GM23248 (cell line): ENCODE measurements around the gene TGM2. TPM values are rescaled to one million over a fixed set of nuclear protein-coding genes. Genes with fewer than 3 reads are reported as not detected.

ENCODE experiments used
- DNase-seq: peaks from one replicate; pipeline ENCODE4 v3.0.0-alpha.2; 2015
- H2AFZ ChIP-seq: fragments of 200-600 bp; sonication (generic); 2 replicates; pipeline ENCODE4 v1.6.1; 2016; ENCODE audit warnings: antibody characterized with exemption
- H3F3A ChIP-seq: fragments of 200-600 bp; sonication (generic); 2 replicates; pipeline ENCODE4 v1.6.1; 2016; ENCODE audit warnings: mild to moderate bottlenecking, antibody characterized with exemption, mixed run types; ENCODE audit not compliant: insufficient read depth
- H3K27ac ChIP-seq: fragments of 200-600 bp; sonication (generic); 2 replicates; pipeline ENCODE4 v1.5.1; 2016; ENCODE audit warnings: mild to moderate bottlenecking
- H3K27me3 ChIP-seq: fragments of 200-600 bp; sonication (generic); replicated peaks from 2 replicates; pipeline ENCODE4 v1.6.1; 2016; ENCODE audit warnings: mild to moderate bottlenecking; ENCODE audit not compliant: insufficient read depth
- H3K36me3 ChIP-seq: fragments of 200-600 bp; sonication (generic); 2 replicates; pipeline ENCODE4 v1.6.1; 2016; ENCODE audit warnings: low read depth, mild to moderate bottlenecking
- H3K4me1 ChIP-seq: fragments of 200-600 bp; sonication (generic); 2 replicates; pipeline ENCODE4 v1.6.1; 2016; ENCODE audit warnings: mild to moderate bottlenecking; ENCODE audit not compliant: insufficient read depth
- H3K4me2 ChIP-seq: fragments of 200-600 bp; sonication (generic); one replicate; pipeline ENCODE4 v1.6.1; 2016; ENCODE audit warnings: mild to moderate bottlenecking; ENCODE audit not compliant: unreplicated experiment
- H3K4me3 ChIP-seq: fragments of 200-600 bp; sonication (generic); 2 replicates; pipeline ENCODE4 v1.5.1; 2016; ENCODE audit warnings: mild to moderate bottlenecking
- H3K79me2 ChIP-seq: fragments of 200-600 bp; sonication (generic); 2 replicates; pipeline ENCODE4 v1.6.1; 2016; ENCODE audit warnings: mild to moderate bottlenecking; ENCODE audit not compliant: insufficient read depth
- H3K9ac ChIP-seq: fragments of 200-600 bp; sonication (generic); 2 replicates; pipeline ENCODE4 v1.6.1; 2016; ENCODE audit warnings: mild to moderate bottlenecking
- H3K9me2 ChIP-seq: fragments of 200-600 bp; sonication (generic); 2 replicates; pipeline ENCODE4 v1.6.1; 2016; ENCODE audit warnings: mixed run types, mild to moderate bottlenecking, moderate library complexity; ENCODE audit not compliant: insufficient read depth
- H3K9me3 ChIP-seq: fragments of 200-600 bp; sonication (generic); one replicate; pipeline ENCODE4 v1.6.1; 2017; ENCODE audit warnings: low read depth
- H4K20me1 ChIP-seq: fragments of 200-600 bp; sonication (generic); 2 replicates; pipeline ENCODE4 v1.6.0; 2016; ENCODE audit not compliant: insufficient read depth
- EZH2 ChIP-seq: fragments of 200-600 bp; sonication (generic); IDR thresholded peaks from 2 replicates; pipeline ENCODE4 v1.6.1; 2018; ENCODE audit warnings: antibody characterized with exemption, mild to moderate bottlenecking; ENCODE audit not compliant: insufficient read depth, poor library complexity, severe bottlenecking
- EZH2phosphoT487 ChIP-seq: fragments of 200-600 bp; sonication (generic); IDR thresholded peaks from 2 replicates; pipeline ENCODE4 v1.6.1; 2018; ENCODE audit warnings: antibody characterized with exemption, moderate library complexity, mild to moderate bottlenecking, low read depth; ENCODE audit not compliant: insufficient read depth
- WGBS, 2 experiments: methylation state at CpG; one replicate each; pipeline ENCODE4 v1.1.6; 2015 to 2017; ENCODE audit warnings: low lambda C conversion rate in 2 of 2, low coverage in 1 of 2; ENCODE audit errors: missing lambda C conversion rate in 2 of 2; 5-methylcytosine and 5-hydroxymethylcytosine counted together
- in situ Hi-C: fragments of 300-500 bp; cut with MboI; formaldehyde crosslinking; loops from 2 replicates; pipeline ENCODE4 v1.15.0; 2020
- polyA plus RNA-seq: library from polyadenylated mRNA; unstranded; fragments of >200 nt; fragmentation: Nextera tagmentation; extraction: Ambion mirVana; gene quantifications from 2 replicates; pipeline ENCODE4 v1.2.1, GENCODE V29; 2016
- small RNA-seq: library from RNA; depleted of rRNA; stranded (forward); fragments of <200 nt; gene quantifications from one replicate; pipeline ENCODE3, GENCODE V24; 2014; ENCODE audit warnings: low read depth, low replicate concordance
- total RNA-seq: library from RNA; depleted of rRNA; stranded (reverse); fragments of >200 nt; shearing (Covaris generic); gene quantifications from 2 replicates; pipeline ENCODE4 v1.2.3, GENCODE V29; 2014; rRNA removed

Gene TGM2
- total and polyA plus RNA-seq, 2 experiments from 2014 or later: 254 to 311 TPM

DNA sequence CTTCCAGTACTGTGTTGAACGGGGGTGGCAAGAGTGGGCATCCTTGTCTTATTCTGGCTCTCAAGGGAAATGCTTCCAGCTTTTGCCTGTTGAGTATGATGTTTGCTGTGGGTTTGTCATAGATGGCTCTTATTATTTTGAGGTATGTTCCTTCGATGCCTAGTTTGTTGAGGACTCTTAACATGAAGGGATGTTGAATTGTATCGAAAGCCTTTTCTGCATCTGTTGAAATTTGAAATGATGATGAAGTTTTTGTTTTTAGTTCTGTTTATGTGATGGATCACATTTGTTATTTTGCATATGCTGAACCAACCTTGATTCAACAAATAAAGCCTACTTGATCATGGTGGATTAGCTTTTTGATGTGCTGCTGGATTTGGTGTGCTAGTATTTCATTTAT lies 83.5 kb downstream of the TGM2 start:
- H4K20me1 ChIP-seq: no peaks in the 10 kb centered on the region
- peaks cover 27% of the 10 kb centered on the region; the same call in 1 of the 2 replicates for H3K36me3 ChIP-seq
- 93 to 95% methylated on average over 3 of the region's 3 CpGs for WGBS, 2 experiments
- no peak overlapping the region for H3K27ac ChIP-seq
- DNase-seq: no peak
- no peak overlapping the region for H3K4me2 ChIP-seq
- H3F3A ChIP-seq: no peaks in the 10 kb centered on the region
- no peaks in the 10 kb centered on the region for H3K9me3 ChIP-seq
- TF ChIP-seq EZH2 (no peak), EZH2phosphoT487 (no peak)
- H3K9me2 ChIP-seq: no peaks in the 10 kb centered on the region
- H2AFZ ChIP-seq: no peak overlapping the region
- H3K79me2 ChIP-seq: peaks cover 79% of the 10 kb centered on the region
- no peak overlapping the region for H3K9ac ChIP-seq
- in situ Hi-C loops: no loop called here
- no peaks in the 10 kb centered on the region for H3K27me3 ChIP-seq
- H3K4me3 ChIP-seq: no peak overlapping the region
- no peaks in the 10 kb centered on the region for H3K4me1 ChIP-seq

DNA sequence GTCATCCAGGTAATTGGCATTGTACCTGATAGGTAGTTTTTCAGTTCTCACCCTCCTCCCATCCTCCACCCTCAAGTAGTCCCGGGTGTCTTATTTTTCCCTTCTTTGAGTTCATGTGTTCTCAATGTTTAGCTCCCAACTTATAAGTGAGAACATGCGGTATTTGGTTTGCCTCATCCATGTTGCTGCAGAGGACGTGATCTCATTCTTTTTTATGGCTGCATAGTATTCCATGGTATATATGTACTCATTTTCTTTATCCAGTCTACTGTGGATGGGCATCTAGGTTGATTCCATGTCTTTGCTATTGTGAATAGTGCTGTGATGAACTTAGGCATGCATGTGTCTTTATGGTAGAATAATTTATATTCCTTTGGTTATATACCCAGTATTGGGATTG lies 85.7 kb downstream of the TGM2 start:
- TF ChIP-seq EZH2 (no peak), EZH2phosphoT487 (no peak)

GRCh38 chr20:38078084-38078483 lies 87.0 kb downstream of the TGM2 start:
- no peaks in the 10 kb centered on the region for H3K27me3 ChIP-seq
- peaks cover 18% of the 10 kb centered on the region for H3K4me1 ChIP-seq
- 93 to 94% methylated on average over 2 of the region's 2 CpGs for WGBS, 2 experiments
- H3K27ac ChIP-seq: no peak overlapping the region
- no peaks in the 10 kb centered on the region for H4K20me1 ChIP-seq
- in situ Hi-C loops: loop anchor here (10.0 kb wide), 1 partner anchor 87 kb away; the partner anchor contains the start of gene TGM2
- DNase-seq: no peak
- H3K4me2 ChIP-seq: no peak overlapping the region
- H3K9ac ChIP-seq: no peak overlapping the region
- H3K9me3 ChIP-seq: no peaks in the 10 kb centered on the region
- H3K4me3 ChIP-seq: no peak overlapping the region
- H3K9me2 ChIP-seq: no peaks in the 10 kb centered on the region
- peaks cover 64% of the 10 kb centered on the region for H3K79me2 ChIP-seq
- H3F3A ChIP-seq: peaks cover 25% of the 10 kb centered on the region
- H3K36me3 ChIP-seq: peaks cover 21% of the 10 kb centered on the region; the same call in 1 of the 2 replicates
- H2AFZ ChIP-seq: no peak overlapping the region
- TF ChIP-seq EZH2: no peak
- no peak for TF ChIP-seq EZH2phosphoT487

More for the DNA sequence above, 85.7 kb downstream of the TGM2 start:
- H4K20me1 ChIP-seq: no peaks in the 10 kb centered on the region
- H3F3A ChIP-seq: peaks cover 15% of the 10 kb centered on the region; the same call in 1 of the 2 replicates
- H3K9ac ChIP-seq: no peak overlapping the region
- H3K4me2 ChIP-seq: no peak overlapping the region
- no peak overlapping the region for H3K27ac ChIP-seq
- 99 to 100% methylated on average over 3 of the region's 3 CpGs for WGBS, 2 experiments
- no peaks in the 10 kb centered on the region for H3K9me2 ChIP-seq
- no peaks in the 10 kb centered on the region for H3K9me3 ChIP-seq
- H2AFZ ChIP-seq: no peak overlapping the region
- peaks cover 73% of the 10 kb centered on the region for H3K79me2 ChIP-seq
- no peaks in the 10 kb centered on the region for H3K27me3 ChIP-seq
- H3K4me1 ChIP-seq: 0 out of 2 replicates have a peak, but pooled peaks cover 9% of the 10 kb centered on the region
- H3K36me3 ChIP-seq: peaks cover 27% of the 10 kb centered on the region; the same call in 1 of the 2 replicates
- DNase-seq: no peak
- H3K4me3 ChIP-seq: no peak overlapping the region
- in situ Hi-C loops: loop anchor here (10.0 kb wide), 1 partner anchor 85 kb away; the partner anchor contains the start of gene TGM2

Small RNA genes within 50 kb of the gene (small RNA-seq; reads per million reads assigned to genes)
- gene RN7SL237P: not detected

Other genes starting within 250 kb of the TGM2 start
- 9.9 and 12.1 TPM in 2 replicates for gene TTI1, start 131.8 kb downstream of the TGM2 start, total RNA-seq
- gene TTI1, start 131.8 kb downstream of the TGM2 start, polyA plus RNA-seq: 12.2 and 13.3 TPM in 2 replicates
- gene RPRD1B, start 131.5 kb downstream of the TGM2 start, total RNA-seq: 13.5 and 19.6 TPM in 2 replicates
- gene RPRD1B, start 131.5 kb downstream of the TGM2 start, polyA plus RNA-seq: 14.4 and 15.6 TPM in 2 replicates
- 2.8 and 5.1 TPM in 2 replicates for gene KIAA1755, start 95.5 kb upstream of the TGM2 start, total RNA-seq
- 3.6 and 4.0 TPM in 2 replicates for gene KIAA1755, start 95.5 kb upstream of the TGM2 start, polyA plus RNA-seq
- not detected in 2 replicates for gene BPI, start 138.9 kb upstream of the TGM2 start, total RNA-seq
- gene BPI, start 138.9 kb upstream of the TGM2 start, polyA plus RNA-seq: 0.10 TPM in 1 of 2 replicates, not detected in the other
- not detected in 2 replicates for gene LBP, start 181.2 kb upstream of the TGM2 start, total RNA-seq
- gene LBP, start 181.2 kb upstream of the TGM2 start, polyA plus RNA-seq: not detected in 2 replicates